ENCODE measurements around the gene ETV2.

GRCh38 chr19:35666251-35666913, 24.8 kb downstream of the ETV2 start, which contains the start of gene UPK1A:
- TF ChIP-seq CTCF (IDR thresholded peaks at IDR 0.05): no peak
- TF ChIP-seq POLR2AphosphoS5 (IDR thresholded peaks at IDR 0.05): no peak
